Measurements from ENCODE around the gene CLSTN2.

The CLSTN2 gene

DNA sequence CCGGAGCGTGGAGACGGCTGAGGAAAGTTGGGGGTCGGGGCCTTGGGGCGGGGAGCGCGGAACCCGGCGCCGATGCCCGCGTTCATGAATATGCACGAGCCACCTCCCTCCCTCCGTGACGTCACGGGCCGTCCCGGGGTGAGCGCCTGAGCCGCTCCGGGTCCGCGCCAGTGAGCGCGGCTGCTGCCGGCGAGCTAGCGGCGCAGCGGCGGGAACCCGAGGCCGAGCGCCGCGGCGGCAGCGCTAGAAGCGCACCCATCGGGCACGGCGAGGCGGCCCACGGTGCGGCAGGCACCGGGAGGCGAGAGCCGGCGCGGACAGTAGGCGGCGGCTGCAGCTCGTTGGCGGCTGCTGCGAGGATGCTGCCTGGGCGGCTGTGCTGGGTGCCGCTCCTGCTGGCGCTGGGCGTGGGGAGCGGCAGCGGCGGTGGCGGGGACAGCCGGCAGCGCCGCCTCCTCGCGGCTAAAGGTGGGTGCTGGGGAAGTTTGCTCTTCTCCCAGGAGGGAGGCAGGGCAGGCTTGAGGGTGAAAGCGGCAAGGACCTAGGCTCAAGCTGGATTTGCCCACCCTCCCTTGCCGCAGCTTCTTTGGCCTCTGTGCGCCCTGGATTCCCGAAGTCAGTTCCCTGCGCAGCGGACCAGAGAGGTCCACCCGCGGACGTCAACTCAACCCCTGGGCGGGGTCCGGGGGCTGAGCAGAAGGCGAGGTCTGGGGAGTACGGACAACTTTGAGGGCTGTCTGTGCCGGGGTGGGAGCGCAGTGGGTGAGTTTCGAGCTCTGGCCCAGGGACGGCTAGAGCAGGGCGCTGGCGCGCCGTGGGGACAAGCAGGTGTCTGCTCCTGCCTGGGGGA is at the start of gene CLSTN2:
TSS of gene CLSTN2 (plus strand) at position 170 of the 850 bp plus-strand sequence.
- Histone ChIP-seq H3K27ac (peak within 1 kb of the TSS in 1 of 2 donors; percentile 49), H3K4me3 (peak within 1 kb of the TSS; percentile 81)
- no peak for DNase-seq (ENCODE audit: low spot score)
- TF ChIP-seq, protein P1, sequence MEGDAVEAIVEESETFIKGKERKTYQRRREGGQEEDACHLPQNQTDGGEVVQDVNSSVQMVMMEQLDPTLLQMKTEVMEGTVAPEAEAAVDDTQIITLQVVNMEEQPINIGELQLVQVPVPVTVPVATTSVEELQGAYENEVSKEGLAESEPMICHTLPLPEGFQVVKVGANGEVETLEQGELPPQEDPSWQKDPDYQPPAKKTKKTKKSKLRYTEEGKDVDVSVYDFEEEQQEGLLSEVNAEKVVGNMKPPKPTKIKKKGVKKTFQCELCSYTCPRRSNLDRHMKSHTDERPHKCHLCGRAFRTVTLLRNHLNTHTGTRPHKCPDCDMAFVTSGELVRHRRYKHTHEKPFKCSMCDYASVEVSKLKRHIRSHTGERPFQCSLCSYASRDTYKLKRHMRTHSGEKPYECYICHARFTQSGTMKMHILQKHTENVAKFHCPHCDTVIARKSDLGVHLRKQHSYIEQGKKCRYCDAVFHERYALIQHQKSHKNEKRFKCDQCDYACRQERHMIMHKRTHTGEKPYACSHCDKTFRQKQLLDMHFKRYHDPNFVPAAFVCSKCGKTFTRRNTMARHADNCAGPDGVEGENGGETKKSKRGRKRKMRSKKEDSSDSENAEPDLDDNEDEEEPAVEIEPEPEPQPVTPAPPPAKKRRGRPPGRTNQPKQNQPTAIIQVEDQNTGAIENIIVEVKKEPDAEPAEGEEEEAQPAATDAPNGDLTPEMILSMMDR (IDR thresholded peaks at IDR 0.05): no peak

DNA sequence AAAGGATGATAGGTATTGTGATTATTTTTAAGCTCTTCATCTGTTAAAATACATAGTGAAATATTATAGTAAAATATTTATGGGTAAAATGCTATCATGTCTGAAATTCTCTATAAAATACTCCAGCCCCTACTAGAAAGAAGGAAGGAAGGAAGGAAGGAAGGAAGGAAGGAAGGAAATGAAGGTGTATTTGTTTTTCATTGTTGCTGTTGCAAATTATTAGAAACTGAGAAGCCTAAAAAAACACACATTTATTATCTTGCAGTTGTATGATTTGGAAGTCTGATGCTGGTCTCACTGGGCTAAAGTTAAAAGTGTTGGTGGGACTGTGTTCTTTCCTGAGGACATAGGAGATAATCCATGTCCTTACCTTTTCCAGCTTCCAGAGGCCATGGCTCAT is 47.6 kb upstream of the CLSTN2 start:
- no peak for DNase-seq (ENCODE audit: low spot score)
- H3K27ac ChIP-seq: no peak overlapping the region
- H3K4me3 ChIP-seq: no peak overlapping the region
- TF ChIP-seq, protein P1 (IDR thresholded peaks at IDR 0.05): no peak

DNA sequence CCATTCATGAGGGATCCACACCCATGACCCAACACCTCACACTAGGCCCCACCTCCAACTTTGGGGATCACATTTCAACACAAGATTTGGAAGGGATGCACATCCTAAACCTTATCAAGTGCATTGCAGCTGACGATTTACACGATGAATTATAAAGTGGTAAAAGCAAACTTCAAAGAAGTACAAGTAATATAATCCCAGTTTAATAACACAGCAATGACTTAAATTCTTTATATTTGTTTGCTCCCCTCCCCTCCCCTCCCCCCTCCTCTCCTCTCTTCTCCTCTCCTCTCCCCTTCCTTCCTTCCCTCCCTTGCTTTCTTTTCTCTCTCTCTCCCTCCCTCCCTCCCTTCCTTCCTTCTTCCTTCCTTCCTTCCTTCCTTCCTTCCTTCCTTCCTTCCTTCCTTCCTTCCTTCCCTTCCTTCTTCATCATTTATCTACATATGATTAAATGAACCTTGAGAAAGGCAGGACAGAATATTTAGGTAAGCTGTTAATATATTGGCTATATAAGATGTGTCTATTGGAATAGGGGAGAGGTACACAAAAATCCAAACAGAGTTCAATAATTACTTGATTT is 46.3 kb upstream of the CLSTN2 start:
- Histone ChIP-seq H3K4me3 (no peak overlapping the region), H3K27ac (no peak overlapping the region)
- no peak for DNase-seq (ENCODE audit: low spot score)
- TF ChIP-seq, protein P1 (IDR thresholded peaks at IDR 0.05): no peak

DNA sequence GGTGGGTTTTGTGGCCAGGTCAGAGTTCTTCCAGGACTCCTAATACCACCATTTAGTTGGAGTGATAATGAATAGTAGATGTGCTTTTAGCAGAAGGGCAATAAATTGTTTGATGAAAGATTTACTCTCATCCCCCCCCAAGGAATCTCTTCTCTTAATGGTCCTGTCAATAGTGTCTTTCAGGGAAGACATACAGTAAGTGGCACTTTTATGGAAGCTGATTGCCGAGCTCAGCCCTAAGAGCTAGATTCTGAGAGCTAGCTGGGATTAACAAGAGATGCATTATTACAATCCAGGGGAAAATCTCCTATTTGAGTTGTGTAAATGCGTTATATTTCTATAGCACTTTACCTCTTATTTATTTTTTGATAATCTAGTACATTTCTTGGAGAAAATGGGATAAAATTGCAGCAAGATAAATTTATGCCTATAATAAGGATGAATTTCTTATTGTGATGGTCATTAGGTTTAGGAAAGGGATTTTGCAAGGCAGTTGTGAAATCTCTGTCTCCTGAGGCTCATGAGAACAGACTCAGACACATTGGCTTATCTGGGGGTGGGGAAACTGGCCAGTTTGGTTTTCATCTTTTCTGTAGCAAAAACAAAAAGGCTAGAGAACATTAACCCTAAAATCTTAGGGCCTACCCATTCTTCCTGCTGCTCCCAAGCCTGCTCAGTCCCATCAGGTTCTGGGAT is 41.6 kb upstream of the CLSTN2 start:
- Histone ChIP-seq H3K27ac (peak overlapping the region in 1 of 2 donors; percentile 78), H3K4me3 (no peak overlapping the region)
- DNase-seq (ENCODE audit: low spot score): no peak
- TF ChIP-seq, protein P1 (IDR thresholded peaks at IDR 0.05): no peak

DNA sequence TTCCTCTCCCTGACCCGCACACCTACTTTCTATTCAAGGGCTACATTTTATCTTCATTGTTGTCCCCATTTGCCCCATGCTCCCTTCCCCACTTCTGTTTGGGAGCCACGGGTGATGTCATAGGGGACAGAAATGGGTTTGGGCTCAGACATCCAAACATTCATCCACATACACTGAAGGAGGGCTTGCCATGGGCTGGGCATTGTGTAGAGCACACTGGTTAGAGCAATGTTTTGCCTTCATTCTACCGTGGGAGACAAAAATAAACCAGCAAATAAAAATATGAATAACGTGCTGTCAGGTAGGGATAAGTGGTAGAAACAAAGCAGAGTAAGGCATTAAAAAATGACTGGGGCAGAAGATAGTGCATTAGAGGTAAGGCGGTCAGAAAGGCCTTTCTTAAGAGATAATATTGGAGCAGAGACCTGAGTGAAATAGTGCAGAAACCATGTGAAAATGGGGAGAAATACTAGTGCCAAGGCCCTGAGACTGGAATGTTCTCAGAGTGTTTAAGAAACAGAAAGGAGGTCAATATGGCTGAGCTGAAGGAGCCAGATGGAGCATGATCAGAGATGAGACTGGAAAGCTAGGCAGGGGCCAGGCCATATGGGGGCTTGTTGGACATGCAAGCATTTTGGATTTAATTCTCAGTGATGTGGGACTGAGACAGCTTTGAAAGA is 40.9 kb upstream of the CLSTN2 start:
- H3K27ac ChIP-seq: peak overlapping the region in 1 of 2 donors; percentile 78
- DNase-seq (ENCODE audit: low spot score): no peak
- TF ChIP-seq, protein P1 (IDR thresholded peaks at IDR 0.05): no peak
- H3K4me3 ChIP-seq: no peak overlapping the region

DNA sequence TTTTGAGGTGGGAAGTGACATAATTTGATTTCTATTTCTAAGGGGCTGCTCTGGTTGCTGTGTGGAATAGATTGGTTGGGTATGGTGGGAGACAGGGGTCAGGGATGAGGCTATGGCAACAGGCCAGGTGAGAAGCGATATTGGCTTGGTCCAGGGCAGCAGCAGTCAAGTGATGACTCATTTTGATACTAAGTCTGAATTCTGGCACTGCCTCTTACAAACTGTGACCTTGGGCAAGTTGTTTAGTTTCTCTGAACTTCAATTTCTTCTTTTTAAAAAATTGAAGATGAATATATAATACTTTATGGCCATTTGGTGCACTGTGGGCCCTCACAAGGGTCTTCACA is 40.4 kb upstream of the CLSTN2 start:
- TF ChIP-seq, protein P1 (IDR thresholded peaks at IDR 0.05): no peak
- peak overlapping the region in 1 of 2 donors; percentile 78 for H3K27ac ChIP-seq
- H3K4me3 ChIP-seq: no peak overlapping the region
- DNase-seq (ENCODE audit: low spot score): no peak

Data from coronary artery (tissue), 2 donors.